H9 (cell line): ENCODE data around the gene PRKAG3. TPM values are rescaled to one million over a fixed set of nuclear protein-coding genes. Genes with fewer than 3 reads are reported as not detected.

Experiments used
- DNase-seq: peaks from one replicate; pipeline ENCODE4 v3.0.0-alpha.2; 2017
- H2AFZ ChIP-seq: one replicate; pipeline ENCODE4 v1.6.1; 2013; ENCODE audit warnings: mild to moderate bottlenecking, low read length, control low read depth, moderate library complexity
- H2AK5ac ChIP-seq: 2 replicates; pipeline ENCODE4 v1.6.1; 2013; ENCODE audit warnings: low read length, control low read depth, mixed read lengths; ENCODE audit not compliant: insufficient read length
- H2BK120ac ChIP-seq: one replicate; pipeline ENCODE4 v1.6.1; 2013; ENCODE audit warnings: low read depth, mild to moderate bottlenecking, low read length, control low read depth, inconsistent platforms; ENCODE audit not compliant: poor library complexity, severe bottlenecking
- H2BK12ac ChIP-seq: 2 replicates; pipeline ENCODE4 v1.6.1; 2013; ENCODE audit warnings: low read length, control low read depth, mixed read lengths, low read depth; ENCODE audit not compliant: insufficient read length
- H2BK15ac ChIP-seq: 2 replicates; pipeline ENCODE4 v1.6.1; 2013; ENCODE audit warnings: low read depth, low read length, control low read depth
- H2BK20ac ChIP-seq: one replicate; pipeline ENCODE4 v1.6.1; 2013; ENCODE audit warnings: low read depth, mild to moderate bottlenecking, low read length, control low read depth, inconsistent platforms; ENCODE audit not compliant: poor library complexity, severe bottlenecking
- H2BK5ac ChIP-seq: 2 replicates; pipeline ENCODE4 v1.6.1; 2013; ENCODE audit warnings: low read length, control low read depth, mixed read lengths; ENCODE audit not compliant: insufficient read length
- H3K14ac ChIP-seq: 2 replicates; pipeline ENCODE4 v1.6.1; 2013; ENCODE audit warnings: low read length, control low read depth; ENCODE audit not compliant: insufficient read depth
- H3K18ac ChIP-seq: 2 replicates; pipeline ENCODE4 v1.6.1; 2013; ENCODE audit warnings: low read depth, mild to moderate bottlenecking, mixed read lengths, low read length, control low read depth; ENCODE audit not compliant: insufficient read length
- H3K23ac ChIP-seq: 2 replicates; pipeline ENCODE4 v1.6.1; 2013; ENCODE audit warnings: low read length, control low read depth, mixed read lengths, low read depth; ENCODE audit not compliant: insufficient read length
- H3K23me2 ChIP-seq: 2 replicates; pipeline ENCODE4 v1.6.1; 2013; ENCODE audit warnings: low read depth, mild to moderate bottlenecking, mixed read lengths, low read length, control low read depth; ENCODE audit not compliant: insufficient read length, poor library complexity, severe bottlenecking
- H3K27ac ChIP-seq: 2 replicates; pipeline ENCODE4 v1.5.1; 2013; ENCODE audit warnings: low read length, control low read depth, mixed read lengths, low read depth; ENCODE audit not compliant: insufficient read length
- H3K27me3 ChIP-seq: 2 replicates; pipeline ENCODE4 v1.6.1; 2013; ENCODE audit warnings: low read length, control low read depth, inconsistent platforms; ENCODE audit not compliant: insufficient read depth
- H3K4ac ChIP-seq: 2 replicates; pipeline ENCODE4 v1.6.1; 2013; ENCODE audit warnings: low read depth, mild to moderate bottlenecking, control low read depth, inconsistent platforms, low read length, moderate library complexity
- H3K4me1 ChIP-seq: 2 replicates; pipeline ENCODE4 v1.6.1; 2013; ENCODE audit warnings: low read length, control low read depth, inconsistent platforms; ENCODE audit not compliant: insufficient read depth
- H3K4me2 ChIP-seq: 2 replicates; pipeline ENCODE4 v1.6.1; 2013; ENCODE audit warnings: low read length, control low read depth, mixed read lengths; ENCODE audit not compliant: insufficient read length, insufficient read depth
- H3K56ac ChIP-seq: 2 replicates; pipeline ENCODE4 v1.6.1; 2013; ENCODE audit warnings: low read depth, mild to moderate bottlenecking, mixed read lengths, low read length, control low read depth; ENCODE audit not compliant: insufficient read length
- H3K79me1 ChIP-seq: 2 replicates; pipeline ENCODE4 v1.6.1; 2013; ENCODE audit warnings: low read depth, mild to moderate bottlenecking, moderate library complexity, low read length, control low read depth, inconsistent platforms; ENCODE audit not compliant: insufficient read depth, poor library complexity, severe bottlenecking
- H3K79me2 ChIP-seq: 2 replicates; pipeline ENCODE4 v1.6.1; 2013; ENCODE audit warnings: low read length, control low read depth, inconsistent platforms; ENCODE audit not compliant: insufficient read depth
- H3K9ac ChIP-seq: 2 replicates; pipeline ENCODE4 v1.6.1; 2013; ENCODE audit warnings: low read length, control low read depth, mixed read lengths; ENCODE audit not compliant: insufficient read length; ENCODE audit errors: extremely low read depth
- H3K9me3 ChIP-seq: one replicate; pipeline ENCODE4 v1.6.1; 2013; ENCODE audit warnings: low read depth, low read length, inconsistent platforms; ENCODE audit not compliant: control insufficient read depth
- H3T11ph ChIP-seq: one replicate; pipeline ENCODE4 v1.6.1; 2013; ENCODE audit warnings: mild to moderate bottlenecking, low read length, control low read depth, inconsistent platforms
- H4K20me1 ChIP-seq: one replicate; pipeline ENCODE4 v1.6.1; 2013; ENCODE audit not compliant: control insufficient read depth, insufficient read length, insufficient read depth
- H4K5ac ChIP-seq: 2 replicates; pipeline ENCODE4 v1.6.1; 2013; ENCODE audit warnings: low read depth, mild to moderate bottlenecking, mixed read lengths, low read length, control low read depth; ENCODE audit not compliant: insufficient read length
- H4K8ac ChIP-seq: replicated peaks from 2 replicates; pipeline ENCODE4 v1.6.1; 2013; ENCODE audit warnings: low read length, control low read depth, mixed read lengths, low read depth; ENCODE audit not compliant: insufficient read length
- H4K91ac ChIP-seq: 2 replicates; pipeline ENCODE4 v1.6.1; 2013; ENCODE audit warnings: low read depth, mild to moderate bottlenecking, moderate library complexity, mixed read lengths, low read length, control low read depth; ENCODE audit not compliant: insufficient read length
- H3K27ac Mint-ChIP-seq, 3 experiments: 2 replicates in 2 of 3; 3 replicates in 1 of 3; pipeline ENCODE4 v1.8.0; 2020 to 2021; ENCODE audit warnings: mixed read lengths in 3 of 3, mild to moderate bottlenecking in 1 of 3, moderate library complexity in 1 of 3
- H3K27me3 Mint-ChIP-seq: 2 replicates; pipeline ENCODE4 v1.8.0; 2021; ENCODE audit warnings: low read depth, mild to moderate bottlenecking, moderate library complexity, mixed read lengths
- H3K36me3 Mint-ChIP-seq, 3 experiments: 2 replicates in 2 of 3; 3 replicates in 1 of 3; pipeline ENCODE4 v1.8.0; 2020 to 2021; ENCODE audit warnings: low read depth in 3 of 3, mixed read lengths in 3 of 3; ENCODE audit not compliant: insufficient read depth in 1 of 3
- H3K4me1 Mint-ChIP-seq, 2 experiments: 2 replicates each; pipeline ENCODE4 v1.8.0; 2020; ENCODE audit warnings: mixed read lengths in 2 of 2
- H3K4me3 Mint-ChIP-seq, 2 experiments: 2 replicates in 1 of 2; 3 replicates in 1 of 2; pipeline ENCODE4 v1.8.0; 2020 to 2021; ENCODE audit warnings: mild to moderate bottlenecking in 2 of 2, mixed read lengths in 2 of 2, moderate library complexity in 1 of 2
- H3K9me3 Mint-ChIP-seq, 2 experiments: 2 replicates in 1 of 2; 3 replicates in 1 of 2; pipeline ENCODE4 v1.8.0; 2020; ENCODE audit warnings: mild to moderate bottlenecking in 2 of 2, mixed read lengths in 2 of 2, moderate library complexity in 1 of 2
- CTCF ChIP-seq: fragments of 200-600 bp; sonication (generic); conservative IDR thresholded peaks from 3 replicates; pipeline ENCODE4 v1.8.0; 2021; ENCODE audit warnings: antibody characterized with exemption, mild to moderate bottlenecking
- WGBS: extraction: QIAGEN DNeasy Blood & Tissue Kit; methylation state at CpG from one replicate; pipeline ENCODE4 v1.1.7; 2013; ENCODE audit warnings: missing lambda C conversion rate, low lambda C conversion rate, mixed read lengths; ENCODE audit not compliant: insufficient read length; ENCODE audit errors: extremely low coverage; 5-methylcytosine and 5-hydroxymethylcytosine counted together
- total RNA-seq: library from RNA; stranded (reverse); gene quantifications from 2 replicates; pipeline ENCODE4 v1.2.1, GENCODE V29; 2021

PRKAG3 gene
- total RNA-seq, 1 experiment from 2014 or later: not detected

- Mint-ChIP-seq H3K9me3 (no peaks in the 10 kb centered on the region), H3K4me1 (peaks cover 22 to 33% of the 10 kb centered on the region in 2 experiments), H3K27me3 (peaks cover 3% of the 10 kb centered on the region; the same call in 1 of the 2 replicates), H3K4me3 (no peak overlapping the region), H3K36me3 (no peaks in the 10 kb centered on the region; a peak in 1 of 7 replicates), H3K27ac (no peak overlapping the region)
- Histone ChIP-seq H3K14ac (no peak overlapping the region), H3K27me3 (peaks cover under 1% of the 10 kb centered on the region; the same call in 1 of the 2 replicates), H3K4me1 (no peaks in the 10 kb centered on the region; the same call in 1 of the 2 replicates), H3K9ac (no peak overlapping the region), H2BK12ac (no peak overlapping the region), H4K5ac (no peak overlapping the region), H2BK120ac (no peak overlapping the region), H3K56ac (no peak overlapping the region), H3K79me1 (no peaks in the 10 kb centered on the region), H4K8ac (no peak overlapping the region), H2BK15ac (no peak overlapping the region), H4K91ac (no peak overlapping the region), H3K23me2 (no peaks in the 10 kb centered on the region), H3K18ac (no peak overlapping the region), H3K9me3 (no peaks in the 10 kb centered on the region), H2AFZ (no peak overlapping the region), H3K4me2 (no peak overlapping the region), H2BK20ac (no peak overlapping the region), H4K20me1 (no peaks in the 10 kb centered on the region), H3K23ac (no peak overlapping the region), H3T11ph (no peak overlapping the region), H3K4ac (no peak overlapping the region), H2AK5ac (no peak overlapping the region), H3K27ac (no peak overlapping the region), H3K79me2 (no peaks in the 10 kb centered on the region), H2BK5ac (no peak overlapping the region)
- TF ChIP-seq CTCF: no peak
- WGBS: no CpG with 5 or more reads among the region's 4 CpGs
- no peak for DNase-seq
Measured at GRCh38 chr2:218796691-218797090, 34.9 kb downstream of the PRKAG3 start.
